ENCODE data around the gene ZFP14.
"Not testable (repeated sequence)": the region's sequence is repeated elsewhere in the genome, so short reads cannot be mapped to it uniquely, and the experiment has no call there.

- TF ChIP-seq EZH2 (IDR thresholded peaks at IDR 0.05; ENCODE audit: insufficient read depth, poor library complexity, severe bottlenecking); EZH2phosphoT487 (IDR thresholded peaks at IDR 0.05; ENCODE audit: insufficient read depth, low read depth): not testable (repeated sequence)
These were observed 64.9 kb downstream of the ZFP14 start for GRCh38 chr19:36314053-36314452.

Measured in GM23248 (cell line).